Measurements from ENCODE around the gene ANKRD13B. TPM values are rescaled to one million over a fixed set of nuclear protein-coding genes. Genes with fewer than 3 reads are reported as not detected.

ANKRD13B gene
- total and polyA plus RNA-seq, 3 donors from 2014 or later, result 32.8 to 59.8 (median 48.8) TPM

Small RNA genes lying within 50 kb of the gene (small RNA-seq; reads per million reads assigned to genes)
- gene RNU6-920P, result 0 reads per million in 2 donors

Other genes starting within 250 kb of the ANKRD13B start
- 100 to 1,000 TPM; 101 to 107 TPM for gene TAOK1, start 202.8 kb upstream of the ANKRD13B start, total RNA-seq
- 28.4 TPM for gene TAOK1, start 202.8 kb upstream of the ANKRD13B start, polyA plus RNA-seq (ENCODE audit: insufficient read depth, low read depth, low replicate concordance)
- 1 to 10 TPM; 5.7 to 7.1 TPM for gene ABHD15, start 26.1 kb upstream of the ANKRD13B start, total RNA-seq
- 4.5 TPM for gene ABHD15, start 26.1 kb upstream of the ANKRD13B start, polyA plus RNA-seq (ENCODE audit: insufficient read depth, low read depth, low replicate concordance)
- 10 to 100 TPM; 72.3 to 89.6 TPM for gene TP53I13, start 24.4 kb upstream of the ANKRD13B start, total RNA-seq
- gene TP53I13, start 24.4 kb upstream of the ANKRD13B start, polyA plus RNA-seq (ENCODE audit: insufficient read depth, low read depth, low replicate concordance), result 86.3 TPM
- 100 to 1,000 TPM; 156 to 169 TPM for gene GIT1, start 3.5 kb upstream of the ANKRD13B start, total RNA-seq
- 220 TPM for gene GIT1, start 3.5 kb upstream of the ANKRD13B start, polyA plus RNA-seq (ENCODE audit: insufficient read depth, low read depth, low replicate concordance)
- gene CORO6, start 29.8 kb downstream of the ANKRD13B start, total RNA-seq, result 10 to 100 TPM; 11.7 to 15.5 TPM
- gene CORO6, start 29.8 kb downstream of the ANKRD13B start, polyA plus RNA-seq (ENCODE audit: insufficient read depth, low read depth, low replicate concordance), result 6.3 TPM